Activated CD8-positive, alpha-beta T cell treated with anti-CD3 and anti-CD28 coated beads for 36 hours (primary cell): ENCODE measurements around the gene MRPL39. TPM values are rescaled to one million over a fixed set of nuclear protein-coding genes. Genes with fewer than 3 reads are reported as not detected.

Source experiments
- ATAC-seq: fragments of 200-7000 bp; cut with Tn5 transposase; one replicate; pipeline ENCODE4 v1.10.0; 2021; ENCODE audit warnings: mild to moderate bottlenecking, moderate library complexity
- CTCF ChIA-PET: fragments of 350-600 bp; sonication (Branson Sonifier 250); formaldehyde crosslinking; loops from one replicate; lab custom pipeline; 2021; ENCODE audit warnings: antibody characterized with exemption; lab: Charles Lee
- POLR2A ChIA-PET: fragments of 350-600 bp; sonication (Branson Sonifier 250); formaldehyde crosslinking; loops from one replicate; lab custom pipeline; 2021; ENCODE audit warnings: antibody characterized with exemption; lab: Charles Lee
- DNase-seq: peaks from one replicate; pipeline ENCODE4 v3.0.0-alpha.2; 2020
- H3K27ac Mint-ChIP-seq: one replicate; pipeline ENCODE4 v1.8.0; 2021; ENCODE audit warnings: mild to moderate bottlenecking, mixed read lengths
- H3K27me3 Mint-ChIP-seq: one replicate; pipeline ENCODE4 v1.8.0; 2021; ENCODE audit warnings: mixed read lengths
- H3K36me3 Mint-ChIP-seq: one replicate; pipeline ENCODE4 v1.8.0; 2021; ENCODE audit warnings: low read depth, mixed read lengths
- H3K4me1 Mint-ChIP-seq: one replicate; pipeline ENCODE4 v1.8.0; 2021; ENCODE audit warnings: low read depth, mixed read lengths
- H3K4me3 Mint-ChIP-seq: one replicate; pipeline ENCODE4 v1.8.0; 2021; ENCODE audit warnings: mild to moderate bottlenecking, moderate library complexity, mixed read lengths
- H3K9me3 Mint-ChIP-seq: one replicate; pipeline ENCODE4 v1.8.0; 2021; ENCODE audit warnings: mixed read lengths
- intact Hi-C: fragments of 100-400 bp; cut with micrococcal nuclease; formaldehyde crosslinking; loops from one replicate; pipeline ENCODE4 v1.10.0; 2022
- total RNA-seq, 2 experiments: library from RNA; stranded (reverse); gene quantifications; one replicate each; pipeline ENCODE4 v1.2.3, GENCODE V29; 2021
- TF ChIP-seq, protein P1 (sequence below): fragments of 200-600 bp; IDR thresholded peaks from one replicate; pipeline ENCODE4 v1.8.0; 2022; ENCODE audit warnings: antibody characterized with exemption, mild to moderate bottlenecking

Gene MRPL39
- total RNA-seq, 2 experiments from 2014 or later: 67.1 to 71.0 TPM

DNA sequence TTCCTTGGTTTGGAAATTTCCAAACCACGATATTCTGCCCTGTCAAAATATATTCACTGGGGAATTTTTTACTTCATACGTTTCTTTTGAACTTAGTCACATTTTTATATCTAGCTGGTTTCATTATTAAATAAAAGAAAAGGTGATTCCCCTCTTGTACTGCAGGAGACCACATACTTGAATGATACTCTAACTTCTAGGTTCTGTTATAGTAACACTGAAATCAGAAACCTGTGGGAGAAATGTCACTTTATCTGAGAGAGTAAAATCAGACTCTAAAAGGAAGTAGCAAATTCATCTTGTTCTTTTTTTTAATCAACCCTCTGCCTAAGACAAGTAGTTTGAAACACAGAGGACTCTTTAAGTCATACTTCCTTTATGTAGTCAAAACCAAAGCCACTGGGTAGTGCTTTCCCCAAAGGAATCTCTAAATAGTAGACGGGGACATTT lies 34.4 kb downstream of the MRPL39 start:
- DNase-seq (no peak), ATAC-seq (peak; percentile 54)
- TF ChIP-seq, protein P1, sequence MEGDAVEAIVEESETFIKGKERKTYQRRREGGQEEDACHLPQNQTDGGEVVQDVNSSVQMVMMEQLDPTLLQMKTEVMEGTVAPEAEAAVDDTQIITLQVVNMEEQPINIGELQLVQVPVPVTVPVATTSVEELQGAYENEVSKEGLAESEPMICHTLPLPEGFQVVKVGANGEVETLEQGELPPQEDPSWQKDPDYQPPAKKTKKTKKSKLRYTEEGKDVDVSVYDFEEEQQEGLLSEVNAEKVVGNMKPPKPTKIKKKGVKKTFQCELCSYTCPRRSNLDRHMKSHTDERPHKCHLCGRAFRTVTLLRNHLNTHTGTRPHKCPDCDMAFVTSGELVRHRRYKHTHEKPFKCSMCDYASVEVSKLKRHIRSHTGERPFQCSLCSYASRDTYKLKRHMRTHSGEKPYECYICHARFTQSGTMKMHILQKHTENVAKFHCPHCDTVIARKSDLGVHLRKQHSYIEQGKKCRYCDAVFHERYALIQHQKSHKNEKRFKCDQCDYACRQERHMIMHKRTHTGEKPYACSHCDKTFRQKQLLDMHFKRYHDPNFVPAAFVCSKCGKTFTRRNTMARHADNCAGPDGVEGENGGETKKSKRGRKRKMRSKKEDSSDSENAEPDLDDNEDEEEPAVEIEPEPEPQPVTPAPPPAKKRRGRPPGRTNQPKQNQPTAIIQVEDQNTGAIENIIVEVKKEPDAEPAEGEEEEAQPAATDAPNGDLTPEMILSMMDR: no peak
- CTCF ChIA-PET: interaction anchor here (0.7 to 2.0 kb wide), 6 partner anchors 8 to 186 kb away, joined by 3 to 5 read pairs (median 3); no protein-coding TSS in a partner anchor
- peak overlapping the region; percentile 83 for H3K4me3 Mint-ChIP-seq
- H3K4me1 Mint-ChIP-seq: peaks cover 66% of the 10 kb centered on the region
- intact Hi-C loops: no loop called here
- no peaks in the 10 kb centered on the region for H3K9me3 Mint-ChIP-seq
- H3K27me3 Mint-ChIP-seq: no peaks in the 10 kb centered on the region
- peaks cover 94% of the 10 kb centered on the region for H3K36me3 Mint-ChIP-seq
- POLR2A ChIA-PET: interaction anchor here (0.6 to 13.1 kb wide), 14 partner anchors 10 to 177 kb away, joined by 3 to 521 read pairs (median 6); no protein-coding TSS in a partner anchor
- H3K27ac Mint-ChIP-seq: peak overlapping the region; percentile 97

DNA sequence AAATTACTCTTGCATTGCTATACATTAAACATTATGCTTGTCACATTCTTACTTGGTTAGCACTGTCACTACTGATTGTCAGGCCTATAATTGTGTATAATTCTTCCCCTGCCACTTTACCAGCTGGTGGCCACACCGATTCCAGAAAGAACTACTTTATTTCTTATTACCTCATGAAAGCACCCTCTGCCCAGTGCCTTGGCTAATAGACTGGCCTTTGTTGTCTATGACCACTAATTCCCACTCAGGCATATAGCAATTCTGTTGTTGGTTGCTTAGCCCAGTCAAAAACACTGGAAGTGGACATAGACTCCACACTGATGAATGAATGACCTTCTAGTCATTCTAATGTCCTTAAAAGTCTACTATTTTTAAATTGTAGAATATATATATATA lies 35.6 kb downstream of the MRPL39 start:
- TF ChIP-seq, protein P1: no peak
- ChIA-PET CTCF (interaction anchor here (2.0 kb wide), 1 partner anchor 185 kb away, joined by 5 read pairs; no protein-coding TSS in a partner anchor), POLR2A (interaction anchor here (1.2 to 13.1 kb wide), 9 partner anchors 8 to 176 kb away, joined by 3 to 521 read pairs (median 45); no protein-coding TSS in a partner anchor)
- Mint-ChIP-seq H3K27ac (peak overlapping the region; percentile 98), H3K4me3 (peak overlapping the region; percentile 83), H3K9me3 (no peaks in the 10 kb centered on the region), H3K36me3 (peaks cover 94% of the 10 kb centered on the region), H3K4me1 (peaks cover 58% of the 10 kb centered on the region), H3K27me3 (no peaks in the 10 kb centered on the region)
- no peak for DNase-seq
- ATAC-seq: no peak
- intact Hi-C loops: no loop called here

DNA sequence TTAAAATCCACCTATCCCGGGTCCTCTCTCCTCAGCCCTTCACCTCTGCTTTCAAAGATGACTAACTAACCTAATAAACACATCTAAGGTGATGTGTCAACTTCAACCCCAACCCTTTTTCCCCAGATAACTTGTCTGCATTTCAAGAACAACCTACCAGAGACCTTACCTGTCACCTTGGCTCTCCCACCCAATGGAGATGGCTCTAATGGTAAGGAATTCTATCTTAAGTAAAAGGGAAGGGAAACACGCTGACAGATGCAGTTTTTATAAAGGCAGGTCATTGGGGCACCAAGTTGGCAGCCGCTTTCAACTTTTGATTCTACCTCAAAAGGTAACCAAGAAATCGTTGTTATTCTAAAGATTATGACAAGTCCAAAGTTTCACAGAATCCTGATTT lies 37.6 kb downstream of the MRPL39 start:
- ChIA-PET CTCF (interaction anchor here (2.2 to 3.5 kb wide), 2 partner anchors 57 to 148 kb away, joined by 7 to 14 read pairs; no protein-coding TSS in a partner anchor), POLR2A (interaction anchor here (0.8 to 13.1 kb wide), 10 partner anchors 7 to 1595 kb away, joined by 3 to 521 read pairs (median 63); no protein-coding TSS in a partner anchor)
- peaks cover 94% of the 10 kb centered on the region for H3K36me3 Mint-ChIP-seq
- intact Hi-C loops: no loop called here
- peaks cover 47% of the 10 kb centered on the region for H3K4me1 Mint-ChIP-seq
- no peak for ATAC-seq
- no peaks in the 10 kb centered on the region for H3K9me3 Mint-ChIP-seq
- no peaks in the 10 kb centered on the region for H3K27me3 Mint-ChIP-seq
- H3K4me3 Mint-ChIP-seq: peak overlapping the region; percentile 83
- H3K27ac Mint-ChIP-seq: peak overlapping the region; percentile 98
- TF ChIP-seq, protein P1: no peak
- no peak for DNase-seq

DNA sequence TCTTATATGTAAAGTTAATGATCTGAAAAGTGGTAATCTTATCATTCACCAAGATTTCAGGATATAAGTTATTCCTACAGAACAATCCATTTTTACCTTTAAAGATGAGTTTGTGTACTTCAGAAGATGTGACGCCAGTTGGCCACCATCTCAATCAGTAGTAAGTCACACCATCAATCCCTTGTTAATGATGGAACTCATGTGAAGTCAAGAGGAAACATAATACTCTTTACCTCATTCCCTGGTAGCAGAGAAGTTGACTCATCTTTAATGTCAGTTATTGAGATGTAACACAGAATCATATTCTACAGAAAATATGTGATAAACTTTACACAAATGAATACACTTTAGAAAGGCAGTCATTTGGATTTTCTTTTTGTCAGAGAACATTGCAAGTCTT lies 38.2 kb downstream of the MRPL39 start:
- no peak for ATAC-seq
- Mint-ChIP-seq H3K4me1 (peaks cover 47% of the 10 kb centered on the region), H3K27ac (peak overlapping the region; percentile 98), H3K36me3 (peaks cover 96% of the 10 kb centered on the region), H3K4me3 (peak overlapping the region; percentile 83), H3K9me3 (no peaks in the 10 kb centered on the region), H3K27me3 (no peaks in the 10 kb centered on the region)
- DNase-seq: no peak
- TF ChIP-seq, protein P1: no peak
- ChIA-PET CTCF (interaction anchor here (2.2 to 3.5 kb wide), 2 partner anchors 57 to 147 kb away, joined by 7 to 14 read pairs; no protein-coding TSS in a partner anchor), POLR2A (interaction anchor here (0.7 to 13.1 kb wide), 12 partner anchors 6 to 1595 kb away, joined by 3 to 521 read pairs (median 38); no protein-coding TSS in a partner anchor)
- intact Hi-C loops: no loop called here

DNA sequence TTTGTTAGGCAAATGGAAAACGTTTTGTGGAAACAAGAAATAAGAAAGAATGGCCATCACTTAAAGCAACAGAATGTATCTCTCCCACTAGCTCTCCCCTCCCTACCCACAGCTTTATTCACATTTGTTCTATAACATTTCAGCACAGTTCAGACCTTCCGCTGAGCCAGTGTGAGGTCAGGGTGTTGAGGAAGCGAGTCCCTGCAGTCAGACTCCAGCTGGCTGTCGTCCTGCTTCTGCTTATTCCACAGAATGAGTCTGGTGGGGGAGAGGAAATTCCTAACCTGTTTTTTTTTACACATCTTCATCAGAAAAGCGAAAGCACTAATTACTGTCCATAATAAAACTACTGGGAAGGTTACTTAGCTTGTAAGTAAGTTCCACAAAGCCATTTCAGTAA lies 39.0 kb downstream of the MRPL39 start:
- DNase-seq (peak; percentile 42), ATAC-seq (no peak)
- Mint-ChIP-seq H3K9me3 (no peaks in the 10 kb centered on the region), H3K36me3 (peaks cover 96% of the 10 kb centered on the region), H3K4me3 (peak overlapping the region; percentile 83), H3K27me3 (no peaks in the 10 kb centered on the region), H3K27ac (peak overlapping the region; percentile 98), H3K4me1 (peaks cover 39% of the 10 kb centered on the region)
- intact Hi-C loops: no loop called here
- CTCF ChIA-PET: interaction anchor here (2.2 to 3.5 kb wide), 2 partner anchors 56 to 147 kb away, joined by 7 to 14 read pairs; no protein-coding TSS in a partner anchor
- TF ChIP-seq, protein P1: no peak
- POLR2A ChIA-PET: interaction anchor here (0.7 to 13.1 kb wide), 12 partner anchors 9 to 172 kb away, joined by 3 to 275 read pairs (median 20); no protein-coding TSS in a partner anchor
